DMS114 treated with DMSO at 0.1 percent for 48 hours (cell line): ENCODE data around the gene FN1.

Experiments used
- DNase-seq: peaks from one replicate; lab custom pipeline; 2025; ENCODE audit not compliant: unreplicated experiment; lab: John Stamatoyannopoulos, UW

Gene FN1

GRCh38 chr2:215442401-215442787, 6.5 kb upstream of the FN1 start:
- no peak for DNase-seq

- DNase-seq: no peak
Observed at GRCh38 chr2:215441560-215442400, 5.9 kb upstream of the FN1 start.

GRCh38 chr2:215439980-215440512, 4.2 kb upstream of the FN1 start:
- no peak for DNase-seq

- DNase-seq: no peak
Observed at GRCh38 chr2:215439404-215439803, 3.5 kb upstream of the FN1 start.

- no peak for DNase-seq
Observed at GRCh38 chr2:215437614-215438013, 1.7 kb upstream of the FN1 start.

GRCh38 chr2:215436705-215437565, 1.1 kb upstream of the FN1 start:
- DNase-seq: no peak

- DNase-seq: no peak
Observed at GRCh38 chr2:215435280-215435869, 493 bp downstream of the FN1 start.

GRCh38 chr2:215434447-215435279, 1.2 kb downstream of the FN1 start:
- no peak for DNase-seq

GRCh38 chr2:215432759-215433594, 2.9 kb downstream of the FN1 start:
- no peak for DNase-seq

GRCh38 chr2:215431778-215432758, 3.8 kb downstream of the FN1 start:
- DNase-seq: no peak

- no peak for DNase-seq
Observed at GRCh38 chr2:215431290-215431689, 4.6 kb downstream of the FN1 start.

- DNase-seq: no peak
Observed at GRCh38 chr2:215430528-215431187, 5.2 kb downstream of the FN1 start.

- no peak for DNase-seq
Observed at GRCh38 chr2:215429424-215429823, 6.4 kb downstream of the FN1 start.

- no peak for DNase-seq
Observed at GRCh38 chr2:215428060-215428910, 7.6 kb downstream of the FN1 start.

- no peak for DNase-seq
Observed at GRCh38 chr2:215427585-215427984, 8.3 kb downstream of the FN1 start.

- no peak for DNase-seq
Observed at GRCh38 chr2:215425021-215425782, 10.7 kb downstream of the FN1 start.
